ENCODE results near the gene FAM217A.

- TF ChIP-seq CHD2 (IDR thresholded peaks at IDR 0.05; ENCODE audit: borderline replicate concordance, low read depth, low read length) (no peak), CTCF (IDR thresholded peaks at IDR 0.05 in 2 of 3, conservative IDR thresholded peaks at IDR 0.05 in 1 of 3; ENCODE audit: control insufficient read depth in 2 of 3, extremely low read depth in 1 of 3, insufficient read depth in 1 of 3, low read depth in 3 of 3, low read length in 3 of 3) (no peak), POLR2AphosphoS5 (IDR thresholded peaks at IDR 0.05; ENCODE audit: low read length) (no peak), YBX1 (IDR thresholded peaks at IDR 0.05) (no peak), CHD4 (IDR thresholded peaks at IDR 0.05) (no peak), GABPA (IDR thresholded peaks at IDR 0.05; ENCODE audit: low read depth) (no peak), ATF3 (IDR thresholded peaks at IDR 0.05; ENCODE audit: borderline replicate concordance, extremely low read depth, low read depth, low read length) (no peak), NFYB (IDR thresholded peaks at IDR 0.05; ENCODE audit: insufficient read depth, low read depth, low read length) (no peak)
- TF ChIP-seq, protein P1, sequence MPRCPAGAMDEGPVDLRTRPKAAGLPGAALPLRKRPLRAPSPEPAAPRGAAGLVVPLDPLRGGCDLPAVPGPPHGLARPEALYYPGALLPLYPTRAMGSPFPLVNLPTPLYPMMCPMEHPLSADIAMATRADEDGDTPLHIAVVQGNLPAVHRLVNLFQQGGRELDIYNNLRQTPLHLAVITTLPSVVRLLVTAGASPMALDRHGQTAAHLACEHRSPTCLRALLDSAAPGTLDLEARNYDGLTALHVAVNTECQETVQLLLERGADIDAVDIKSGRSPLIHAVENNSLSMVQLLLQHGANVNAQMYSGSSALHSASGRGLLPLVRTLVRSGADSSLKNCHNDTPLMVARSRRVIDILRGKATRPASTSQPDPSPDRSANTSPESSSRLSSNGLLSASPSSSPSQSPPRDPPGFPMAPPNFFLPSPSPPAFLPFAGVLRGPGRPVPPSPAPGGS (IDR thresholded peaks at IDR 0.05; ENCODE audit: borderline replicate concordance, insufficient read depth, low read depth, low read length, poor library complexity, severe bottlenecking): no peak
- TF ChIP-seq, protein P2, sequence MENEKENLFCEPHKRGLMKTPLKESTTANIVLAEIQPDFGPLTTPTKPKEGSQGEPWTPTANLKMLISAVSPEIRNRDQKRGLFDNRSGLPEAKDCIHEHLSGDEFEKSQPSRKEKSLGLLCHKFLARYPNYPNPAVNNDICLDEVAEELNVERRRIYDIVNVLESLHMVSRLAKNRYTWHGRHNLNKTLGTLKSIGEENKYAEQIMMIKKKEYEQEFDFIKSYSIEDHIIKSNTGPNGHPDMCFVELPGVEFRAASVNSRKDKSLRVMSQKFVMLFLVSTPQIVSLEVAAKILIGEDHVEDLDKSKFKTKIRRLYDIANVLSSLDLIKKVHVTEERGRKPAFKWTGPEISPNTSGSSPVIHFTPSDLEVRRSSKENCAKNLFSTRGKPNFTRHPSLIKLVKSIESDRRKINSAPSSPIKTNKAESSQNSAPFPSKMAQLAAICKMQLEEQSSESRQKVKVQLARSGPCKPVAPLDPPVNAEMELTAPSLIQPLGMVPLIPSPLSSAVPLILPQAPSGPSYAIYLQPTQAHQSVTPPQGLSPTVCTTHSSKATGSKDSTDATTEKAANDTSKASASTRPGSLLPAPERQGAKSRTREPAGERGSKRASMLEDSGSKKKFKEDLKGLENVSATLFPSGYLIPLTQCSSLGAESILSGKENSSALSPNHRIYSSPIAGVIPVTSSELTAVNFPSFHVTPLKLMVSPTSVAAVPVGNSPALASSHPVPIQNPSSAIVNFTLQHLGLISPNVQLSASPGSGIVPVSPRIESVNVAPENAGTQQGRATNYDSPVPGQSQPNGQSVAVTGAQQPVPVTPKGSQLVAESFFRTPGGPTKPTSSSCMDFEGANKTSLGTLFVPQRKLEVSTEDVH (IDR thresholded peaks at IDR 0.05; ENCODE audit: low read depth, partially characterized antibody): no peak
These were observed 45.4 kb upstream of the FAM217A start for GRCh38 chr6:4124351-4124750.

Measured in GM12878 (cell line).